Stimulated activated CD4-positive, alpha-beta T cell treated with anti-CD3 and anti-CD28 coated beads, Interleukin-15, amount 100 ng/mL, for 48 hours (primary cell): Measurements from ENCODE around the gene DNAAF9.
A peak's percentile ranks its signal among the peaks of the same experiment; 100 is the strongest.
"Not testable (repeated sequence)": the region's sequence is repeated elsewhere in the genome, so short reads cannot be mapped to it uniquely, and the experiment has no call there.

Experiments
- DNase-seq, 2 donors: peaks; one replicate each; pipeline ENCODE4 v3.0.0-alpha.2; 2020; ENCODE audit warnings: low read depth in 2 of 2

DNAAF9 gene

DNA sequence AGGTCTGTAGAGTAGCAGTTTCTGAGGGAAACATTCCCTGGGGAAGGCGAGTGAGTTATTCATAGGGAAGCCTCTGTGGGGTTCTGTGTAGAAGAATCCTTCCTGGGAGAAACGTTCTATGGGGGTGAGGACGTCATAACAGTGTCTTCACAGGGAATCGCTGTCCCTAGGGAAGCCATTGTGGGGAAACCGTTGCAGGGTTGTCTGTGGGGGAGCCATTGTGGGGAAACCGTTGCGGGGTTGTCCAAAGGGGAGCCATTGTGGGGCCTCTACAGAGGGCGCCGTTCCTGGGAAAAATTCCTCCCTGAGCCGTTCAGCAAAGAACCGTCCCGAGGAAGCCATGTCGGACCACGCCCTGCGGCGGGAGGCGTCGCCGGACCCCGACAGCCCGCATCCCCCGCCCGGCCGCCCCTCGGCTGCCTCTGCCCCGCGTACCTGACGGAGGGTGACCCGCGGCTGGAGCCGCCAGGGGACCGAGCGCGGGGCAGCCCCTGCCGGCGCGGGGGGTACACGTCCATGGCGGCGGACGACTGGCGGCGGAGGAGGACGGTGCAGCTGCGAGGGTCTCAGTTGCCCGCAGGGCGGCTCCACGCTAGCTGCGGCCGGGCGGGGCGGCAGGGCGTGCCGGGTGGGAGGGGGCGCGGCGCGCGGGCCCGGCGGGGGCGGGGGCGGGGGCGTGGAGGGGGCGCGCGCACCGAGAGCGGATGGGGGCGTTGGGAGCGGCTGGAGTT lies at the start of gene DNAAF9:
TSS of gene DNAAF9 (minus strand) at position 630 of the 731 bp plus-strand sequence. CDS start at position 518, 112 bp downstream.
- no peak for DNase-seq

DNA sequence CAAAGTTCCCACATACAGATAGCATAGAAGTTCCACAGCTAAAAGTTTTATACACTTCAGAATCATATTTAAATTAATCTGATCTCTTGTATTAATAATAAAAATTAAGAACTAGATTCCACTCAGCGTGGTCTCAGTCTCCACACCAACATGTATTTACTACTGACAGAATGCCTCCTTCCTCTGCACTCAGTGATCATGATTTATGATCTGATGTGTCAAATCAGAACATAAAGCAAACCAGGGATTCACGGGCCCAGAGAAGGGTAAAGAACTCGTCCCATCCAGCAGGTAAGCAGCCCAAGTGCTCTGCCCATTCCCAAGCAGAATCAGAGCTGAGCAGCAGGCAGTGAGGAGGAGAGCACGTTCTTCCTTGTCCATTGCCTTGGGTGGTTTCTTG lies 49.2 kb upstream of the DNAAF9 start:
- no peak for DNase-seq

DNA sequence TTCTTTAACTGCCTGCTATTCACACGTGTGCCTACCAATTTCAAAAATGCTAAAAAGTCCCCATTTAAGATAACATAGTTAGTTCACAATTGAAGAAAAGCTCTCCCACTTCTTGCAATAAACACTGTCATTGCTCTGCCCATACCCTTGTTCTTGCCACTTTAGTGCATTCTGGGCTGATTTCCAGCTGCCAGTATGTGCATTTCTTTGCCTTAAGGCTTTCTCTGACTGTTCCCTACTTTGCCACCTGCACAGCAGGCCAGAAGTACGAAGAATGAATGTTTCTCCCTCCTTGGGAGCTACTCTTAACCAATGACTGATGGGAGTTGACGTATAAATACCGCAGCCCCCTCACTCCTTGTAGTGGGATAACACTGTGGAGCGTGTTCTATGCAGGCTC lies 47.4 kb upstream of the DNAAF9 start:
- DNase-seq, result no peak

DNA sequence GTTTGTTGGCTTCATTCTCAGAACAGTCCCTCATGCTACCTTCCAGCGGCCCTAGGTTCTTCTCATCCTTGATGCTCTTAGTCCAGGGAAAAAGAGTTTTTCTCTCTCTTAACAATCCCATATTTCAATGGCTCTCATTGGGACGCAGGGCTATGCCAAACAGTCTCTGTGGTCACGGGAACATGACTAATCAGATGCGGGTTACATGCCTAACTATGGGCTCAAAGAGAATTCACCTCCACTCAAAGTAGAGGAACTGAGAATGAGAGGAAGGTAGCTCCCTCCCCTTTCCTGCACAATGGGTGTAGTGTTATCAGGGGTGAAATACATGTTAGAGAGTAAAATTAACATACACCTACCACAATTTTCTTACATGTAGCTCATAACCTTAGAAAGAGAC lies 45.2 kb upstream of the DNAAF9 start:
- no peak for DNase-seq

DNA sequence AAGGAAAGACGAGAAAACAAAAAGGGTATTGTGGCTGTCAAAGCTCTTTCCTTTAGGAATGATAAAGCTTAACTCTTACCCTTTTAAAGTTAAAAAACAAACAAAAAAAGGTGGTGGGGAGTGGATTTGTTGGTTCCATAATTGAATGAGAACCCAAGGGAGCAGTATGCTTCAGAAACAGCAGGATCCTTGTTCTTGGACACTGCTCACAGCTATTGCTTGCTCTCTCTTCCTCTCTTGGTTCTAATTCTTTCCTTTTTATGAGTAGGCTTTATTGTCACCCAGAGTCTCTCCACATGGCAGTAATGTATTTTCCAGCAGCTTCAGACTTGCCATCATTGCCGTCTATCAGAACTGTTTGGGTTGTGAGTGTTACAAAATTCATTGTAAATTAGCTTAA lies 44.7 kb upstream of the DNAAF9 start:
- no peak for DNase-seq

DNA sequence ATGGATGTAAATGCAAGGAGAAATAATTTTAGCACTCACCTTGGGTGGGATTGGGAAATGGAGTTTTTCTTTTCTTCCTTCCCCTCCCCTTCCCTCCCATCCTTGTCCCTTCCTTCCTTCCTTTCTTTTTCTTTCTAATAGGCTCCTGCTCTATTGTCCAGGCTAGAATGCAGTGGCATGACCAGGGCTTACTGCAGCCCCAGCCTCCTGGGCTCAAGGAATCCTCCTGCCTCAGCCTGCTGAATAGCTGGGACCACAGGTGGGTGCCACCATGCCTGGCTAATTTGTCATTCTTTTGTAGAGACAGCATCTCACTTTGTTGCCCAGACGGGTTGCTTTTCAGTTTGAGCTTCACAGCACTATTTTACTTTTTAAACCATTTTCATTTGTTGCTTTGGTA lies 41.9 kb upstream of the DNAAF9 start:
- DNase-seq, result no peak

DNA sequence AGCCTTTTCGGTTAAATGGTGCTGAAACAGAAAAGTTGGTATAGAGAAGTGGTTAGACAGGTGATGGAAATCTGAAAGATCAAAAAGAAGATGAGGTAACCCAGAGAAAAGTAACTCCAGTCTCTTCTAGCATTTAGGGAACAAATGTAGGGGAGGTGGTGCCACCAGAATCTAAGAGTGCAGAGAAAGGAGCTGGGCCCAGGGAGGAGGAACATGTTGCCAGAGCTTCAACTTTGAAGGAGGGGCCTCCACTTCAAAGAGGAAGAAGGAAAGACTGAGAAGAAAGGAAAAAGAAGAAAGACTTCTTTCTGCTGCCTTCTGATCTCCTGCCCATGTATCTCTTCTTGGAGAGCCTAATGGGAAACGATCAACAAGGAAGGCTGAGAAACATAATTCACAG lies 39.9 kb upstream of the DNAAF9 start:
- DNase-seq, result no peak

DNA sequence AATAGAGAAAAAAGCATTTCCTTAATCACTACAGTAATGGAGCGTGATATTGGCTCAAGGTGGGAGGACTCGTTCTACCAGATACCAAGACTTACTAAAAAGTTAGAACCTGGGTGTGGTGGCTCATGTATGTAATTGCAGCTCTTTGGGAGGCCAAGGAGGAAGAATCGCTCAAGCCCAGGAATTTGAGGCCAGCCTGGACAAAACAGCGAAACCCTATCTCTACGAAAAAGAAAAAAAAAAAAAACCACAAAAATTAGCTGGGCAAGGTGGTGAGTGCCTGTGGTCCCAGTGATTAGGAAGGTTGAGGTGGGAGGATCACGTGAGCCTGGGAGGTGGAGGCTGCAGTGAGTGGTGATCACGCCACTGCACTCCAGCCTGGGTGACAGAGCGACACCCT lies 39.3 kb upstream of the DNAAF9 start:
- no peak for DNase-seq

DNA sequence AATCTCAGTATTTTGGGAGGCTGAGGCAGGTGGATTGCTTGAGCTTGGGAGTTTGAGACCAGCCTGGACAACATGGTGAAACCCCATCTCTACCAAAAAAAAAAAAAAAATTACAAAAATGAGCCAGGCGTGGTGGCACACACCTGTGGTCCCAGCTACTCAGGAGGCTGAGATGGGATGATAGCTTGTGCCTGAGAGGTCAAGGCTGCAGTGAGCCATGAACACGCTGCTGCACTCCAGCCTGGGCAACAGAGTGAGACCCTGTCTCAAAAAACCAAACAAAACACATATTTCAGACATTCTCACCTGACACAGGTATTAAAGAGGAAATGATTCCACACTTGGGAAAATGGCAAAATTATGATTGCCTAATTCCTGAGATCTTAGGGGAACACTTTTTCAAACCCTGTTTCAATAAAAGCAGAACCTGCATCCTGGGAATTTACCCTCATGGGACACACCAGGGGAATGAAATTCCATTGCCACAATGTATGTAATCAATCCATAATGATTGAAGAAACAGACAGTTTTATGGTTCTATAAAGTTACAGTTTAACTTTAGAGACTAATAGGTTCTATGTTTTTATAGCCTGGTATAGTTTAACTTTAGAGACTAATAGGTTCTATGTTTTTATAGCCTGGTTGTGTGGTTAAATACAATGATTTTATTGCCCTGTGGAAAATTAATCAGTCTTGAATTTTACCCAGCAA lies 29.6 kb upstream of the DNAAF9 start:
- no peak for DNase-seq

DNA sequence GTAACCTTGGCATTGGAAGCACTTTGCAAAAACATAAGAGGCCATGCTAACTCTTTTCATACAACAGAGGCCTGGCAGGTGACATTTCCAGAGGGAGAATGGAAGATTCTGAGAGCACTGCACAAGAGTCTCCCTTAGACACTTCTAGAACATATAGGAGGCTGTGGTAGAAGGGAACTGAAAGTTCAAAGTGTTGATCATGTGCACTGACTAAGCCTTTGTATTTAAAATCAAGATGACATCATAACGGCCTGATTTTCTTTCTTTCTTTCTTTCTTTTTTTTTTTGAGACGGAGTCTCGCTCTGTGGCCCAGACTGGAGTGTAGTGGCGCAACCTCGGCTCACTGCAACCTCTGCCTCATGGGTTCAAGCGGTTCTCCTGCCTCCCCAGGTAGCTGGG lies 26.8 kb upstream of the DNAAF9 start:
- no peak for DNase-seq

DNA sequence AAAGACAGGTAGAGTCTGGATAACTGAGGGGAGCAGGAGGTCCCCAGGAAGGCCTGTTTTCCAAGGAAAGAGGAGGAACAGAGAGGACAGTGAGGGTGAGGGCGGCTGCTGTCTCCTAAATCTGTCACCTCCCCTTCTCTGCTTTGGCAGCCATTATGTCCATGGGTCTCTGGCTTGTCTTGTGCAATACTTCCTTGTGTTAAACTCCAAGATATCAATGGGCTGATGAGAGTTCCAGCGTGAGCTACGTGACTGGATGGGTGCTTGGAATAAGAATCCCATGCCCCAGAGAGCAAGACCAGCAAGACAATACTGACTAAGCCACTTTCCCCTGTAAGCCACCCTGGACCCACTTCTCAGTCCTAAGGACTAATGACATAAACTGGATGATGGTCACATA lies 26.3 kb upstream of the DNAAF9 start:
- DNase-seq, result no peak

DNA sequence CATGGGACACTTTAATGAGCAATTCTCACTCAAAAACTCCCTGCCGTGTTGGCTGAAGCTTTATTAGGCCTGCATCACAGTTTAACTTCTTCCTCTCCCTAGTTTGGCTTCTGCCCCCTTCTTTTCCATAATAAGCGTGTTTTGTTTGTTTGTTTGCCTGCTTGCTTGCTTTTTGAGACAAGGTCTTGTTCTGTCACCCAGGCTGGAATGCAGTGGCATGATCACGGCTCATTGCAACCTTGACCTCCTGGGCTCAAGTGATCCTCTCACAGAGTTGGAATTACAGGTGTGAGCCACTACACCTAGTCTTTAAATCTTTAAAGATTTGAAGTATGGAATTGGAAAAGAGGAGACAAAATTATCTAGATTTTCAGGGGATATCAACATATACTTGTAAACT lies 25.4 kb upstream of the DNAAF9 start:
- no peak for DNase-seq

DNA sequence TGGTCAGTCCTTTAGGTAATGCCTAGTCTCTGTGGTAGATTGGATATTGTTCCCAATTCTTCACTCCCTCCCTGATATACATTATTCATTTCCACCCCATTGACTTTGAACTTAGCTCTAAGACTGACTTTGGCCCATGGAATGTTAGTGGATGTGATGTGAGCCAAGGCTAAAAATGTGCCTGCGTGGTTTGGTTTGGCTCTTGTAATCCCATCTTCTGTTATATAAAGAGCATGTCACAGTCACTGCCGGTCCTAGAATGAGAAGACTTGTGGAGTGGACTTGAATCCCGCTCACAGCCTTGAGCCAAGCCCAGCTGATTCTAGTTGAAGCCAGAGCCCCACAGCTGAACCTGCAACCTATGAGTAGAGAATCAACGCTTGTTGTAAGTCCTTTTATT lies 23.6 kb upstream of the DNAAF9 start:
- no peak for DNase-seq

DNA sequence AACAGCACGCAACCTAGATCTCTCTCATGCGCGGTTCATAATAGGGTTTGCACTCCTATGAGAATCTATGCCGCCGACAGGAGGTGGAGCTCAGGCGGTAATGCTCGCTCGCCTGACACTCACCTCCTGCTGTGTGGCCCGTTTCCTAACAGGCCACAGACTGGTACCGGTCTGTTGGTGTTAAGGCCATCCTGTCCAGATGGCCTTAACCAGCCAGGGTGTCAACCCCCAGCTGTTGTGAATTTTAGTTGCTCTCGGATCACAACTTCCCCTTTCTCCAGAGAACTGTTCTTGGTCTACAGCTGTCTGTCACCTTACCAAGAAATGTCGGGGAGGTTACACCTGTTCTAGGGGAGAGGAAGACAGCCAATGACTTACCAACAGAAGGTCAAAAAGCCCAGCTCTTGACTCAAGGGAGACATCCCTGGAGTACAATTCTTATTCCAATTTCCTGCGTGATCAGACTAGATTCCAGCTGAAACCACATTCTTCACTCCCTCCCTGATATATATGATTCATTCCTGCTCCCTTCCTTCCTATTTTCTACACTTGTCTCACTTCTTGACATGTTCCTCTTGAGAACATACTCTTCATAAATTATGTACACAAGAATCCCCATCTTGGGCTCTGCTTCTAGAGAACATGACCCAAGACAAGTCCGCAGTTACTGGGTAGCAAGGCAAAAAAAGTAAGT lies 23.1 kb upstream of the DNAAF9 start:
- DNase-seq, result no peak

DNA sequence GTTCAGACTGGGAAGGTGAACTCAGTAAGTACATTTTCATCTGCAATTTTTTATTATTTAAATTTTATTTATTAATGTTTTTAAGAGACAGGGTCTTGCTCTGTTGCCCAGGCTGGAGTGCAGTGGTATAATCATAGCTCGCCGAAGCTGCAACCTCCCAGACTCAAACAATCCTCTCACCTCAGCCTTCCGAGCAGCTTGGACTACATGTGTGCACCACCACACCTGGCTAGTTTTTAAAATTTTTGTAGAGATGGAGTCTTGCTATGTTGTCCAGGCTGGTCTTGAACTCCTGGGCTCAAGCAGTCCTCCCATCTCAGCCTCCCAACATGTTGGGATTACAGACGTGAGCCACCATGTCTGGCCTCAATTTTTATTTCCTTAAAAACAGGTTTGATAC lies 19.3 kb upstream of the DNAAF9 start:
- DNase-seq, result not testable (repeated sequence)

DNA sequence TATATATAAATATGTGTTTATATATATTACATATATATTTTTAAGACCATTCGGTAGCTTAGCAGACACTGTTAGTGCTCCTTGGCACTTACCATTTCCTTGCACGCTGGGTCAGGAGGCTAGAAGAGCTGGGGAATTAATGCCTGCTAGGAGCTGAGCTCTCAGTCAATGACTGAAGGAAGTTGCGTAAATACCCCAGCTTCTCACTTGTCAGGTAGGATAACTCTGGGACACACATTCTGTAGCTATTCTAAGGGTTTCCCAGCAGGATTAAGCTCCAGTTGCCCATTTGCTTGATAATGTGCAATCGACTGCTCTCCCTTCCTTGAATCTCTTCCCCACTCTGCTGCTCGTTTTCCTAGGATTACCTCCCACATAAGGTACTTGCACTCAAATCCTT lies 15.7 kb upstream of the DNAAF9 start:
- no peak for DNase-seq

DNA sequence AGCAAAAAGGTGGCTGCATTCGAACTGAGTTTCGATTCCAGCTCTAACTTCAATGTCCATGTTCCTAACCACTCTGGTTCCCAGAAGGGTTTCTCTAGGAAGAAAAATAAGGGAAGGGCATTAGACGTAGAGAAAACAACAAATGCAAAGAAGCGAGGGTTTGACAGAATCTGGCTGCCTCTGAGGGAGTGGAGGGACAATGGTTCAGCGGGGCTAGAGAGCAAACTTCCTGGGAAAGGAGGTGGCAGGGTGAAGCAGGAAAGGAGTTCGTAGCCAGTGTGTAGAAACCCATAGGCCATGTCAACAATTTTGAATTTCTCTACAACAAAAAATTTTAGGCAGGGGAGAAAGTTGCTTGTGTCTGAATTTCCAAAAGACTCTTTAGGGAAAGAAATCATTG lies 14.5 kb upstream of the DNAAF9 start:
- DNase-seq, result no peak

DNA sequence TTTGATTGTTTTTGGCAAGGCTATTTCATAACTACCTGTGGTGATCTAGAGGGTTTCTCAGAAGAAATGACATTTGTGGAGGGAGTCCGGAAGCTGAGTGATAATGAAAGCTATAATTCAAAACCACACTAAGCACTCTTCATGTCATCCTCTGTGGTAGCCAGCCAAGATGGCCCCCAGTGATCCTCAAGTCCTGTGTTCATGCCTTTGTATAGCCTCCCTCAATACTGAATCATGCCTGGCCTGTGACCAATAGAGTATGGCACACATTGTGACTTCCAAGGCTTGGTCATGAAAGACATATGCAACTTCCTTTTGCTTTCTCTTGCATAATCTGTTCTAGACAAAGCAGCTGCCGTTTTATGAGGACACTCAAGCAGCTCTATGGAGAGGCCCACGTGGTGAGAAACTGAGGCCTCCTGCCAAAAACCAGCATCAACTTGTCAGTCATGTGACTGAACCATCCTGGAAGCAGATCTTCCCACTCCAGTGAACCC lies 12.8 kb upstream of the DNAAF9 start:
- peak; percentile 42 to 48 for DNase-seq

DNA sequence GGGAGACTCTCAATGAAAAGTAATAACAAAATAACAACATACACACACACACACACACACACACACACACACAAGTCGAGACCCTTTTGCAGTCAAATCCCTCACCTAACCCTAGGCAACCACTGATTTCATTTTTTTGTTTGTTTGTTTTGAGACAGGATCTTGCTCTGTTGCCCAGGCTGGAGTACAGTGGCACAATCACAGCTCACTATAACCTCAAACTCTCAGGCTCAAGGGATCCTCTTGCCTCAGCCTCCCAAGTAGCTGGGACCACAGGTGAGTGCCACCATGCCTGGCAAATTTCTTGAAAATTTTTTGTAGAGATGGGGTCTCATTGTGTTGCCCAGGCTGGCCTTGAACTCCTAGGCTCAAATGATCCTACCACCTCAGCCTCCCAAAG lies 10.7 kb upstream of the DNAAF9 start:
- not testable (repeated sequence) for DNase-seq

DNA sequence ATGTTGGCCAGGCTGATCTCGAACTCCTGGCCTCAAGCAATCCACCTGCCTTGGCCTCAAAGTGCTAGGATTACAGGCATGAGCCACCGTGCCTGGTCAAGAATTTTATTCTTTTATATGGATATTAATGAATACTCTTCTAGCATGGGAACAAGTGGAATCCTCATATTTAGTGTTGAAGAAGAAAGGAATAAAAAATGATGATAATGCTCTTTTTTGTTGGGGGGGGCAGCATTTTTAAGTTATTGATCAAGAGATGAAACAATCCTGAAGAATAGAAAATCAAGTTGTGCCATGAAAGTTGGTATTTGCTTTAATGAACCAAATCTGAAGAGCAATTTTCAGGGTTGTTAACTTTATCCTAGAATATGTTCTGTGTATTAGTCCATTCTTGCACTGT lies 6.7 kb upstream of the DNAAF9 start:
- DNase-seq, result no peak

DNA sequence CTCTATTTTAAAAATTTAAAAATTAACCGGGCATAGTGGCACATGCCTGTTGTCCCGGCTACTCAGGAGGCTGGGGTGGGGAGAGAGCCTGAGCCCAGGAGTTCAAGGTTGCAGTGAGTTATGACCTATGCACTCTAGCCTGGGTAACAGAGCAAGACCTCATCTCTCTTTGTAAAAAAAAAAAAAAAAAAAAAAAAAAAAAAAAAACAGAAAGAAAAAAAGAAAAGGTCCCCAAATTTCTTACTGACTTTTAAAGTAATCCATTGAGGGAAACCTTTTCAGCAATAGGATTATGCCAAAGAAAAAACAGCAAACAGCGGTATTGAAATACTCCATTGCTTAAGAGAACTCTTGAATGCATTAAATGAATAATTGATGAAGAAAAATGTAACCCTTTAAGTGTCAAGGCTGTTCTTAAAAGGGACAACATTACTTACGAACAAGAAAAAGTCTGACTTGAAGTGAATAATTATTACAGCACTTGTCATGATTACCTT lies 6.0 kb upstream of the DNAAF9 start:
- DNase-seq, result no peak

DNA sequence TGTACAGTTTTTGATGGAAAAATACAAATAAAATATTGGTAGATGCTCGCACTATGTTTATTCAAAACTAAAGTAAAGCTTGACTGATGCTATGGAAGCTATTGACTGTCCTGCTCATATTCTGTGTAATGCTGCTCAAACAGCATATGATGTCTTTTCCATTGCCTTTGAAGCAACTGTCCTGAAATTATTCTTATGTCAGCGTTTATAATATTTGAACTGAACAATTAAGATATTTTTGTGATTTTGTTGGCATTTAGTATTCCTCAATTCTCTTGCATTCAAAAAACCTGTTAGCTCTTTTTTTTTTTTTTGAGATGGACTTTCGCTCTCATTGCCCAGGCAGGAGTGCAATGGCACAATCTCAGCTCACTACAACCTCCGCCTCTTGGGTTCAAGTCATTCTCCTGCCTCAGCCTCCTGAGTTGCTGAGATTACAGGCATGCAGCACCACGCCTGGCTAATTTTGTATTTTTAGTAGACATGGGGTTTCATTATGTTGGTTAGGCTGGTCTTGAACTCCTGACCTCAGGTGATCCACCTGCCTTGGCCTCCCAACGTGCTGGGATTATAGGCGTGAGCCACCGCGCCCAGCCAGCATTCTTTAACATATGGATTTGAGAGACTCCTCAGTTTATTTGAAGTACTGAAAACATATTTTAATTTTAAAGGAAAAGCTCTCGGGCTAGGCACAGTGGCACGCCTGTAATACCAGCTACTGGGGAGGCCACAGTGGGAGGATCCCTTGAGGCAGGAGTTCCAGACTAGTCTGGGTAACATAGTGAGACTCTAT lies 5.3 kb upstream of the DNAAF9 start:
- DNase-seq, result no peak
